Activated CD4-positive, alpha-beta T cell treated with anti-CD3 and anti-CD28 coated beads, Interleukin-2, Interleukin-6, amounts not matched to agents 100 ng/mL and 50 ng/mL, durations not matched to agents 16 hours and 8 hours (primary cell): ENCODE data around the gene SSBP2.

Source experiments
- DNase-seq: peaks from one replicate; pipeline ENCODE4 v3.0.0-alpha.2; 2020

The SSBP2 gene

DNA sequence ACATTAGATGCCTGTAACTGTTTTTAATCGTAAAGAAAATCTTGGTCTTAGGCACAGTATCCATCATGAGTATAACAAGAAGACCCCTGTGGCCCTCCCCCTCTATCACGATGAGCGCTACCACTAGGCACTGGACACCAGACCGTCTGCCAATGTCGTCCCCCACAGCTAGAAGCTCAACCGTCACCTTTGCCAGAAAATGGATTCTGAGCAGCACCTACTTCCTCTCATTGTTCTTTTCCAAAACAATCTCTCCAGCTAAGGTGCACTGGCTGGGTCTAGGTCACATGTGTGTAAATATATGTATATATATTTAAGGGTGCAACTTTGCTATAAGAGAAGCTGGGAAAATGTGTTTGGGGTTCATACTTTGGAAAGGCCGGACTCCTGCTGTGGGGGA, 15.7 kb upstream of the SSBP2 start:
- DNase-seq, result no peak

DNA sequence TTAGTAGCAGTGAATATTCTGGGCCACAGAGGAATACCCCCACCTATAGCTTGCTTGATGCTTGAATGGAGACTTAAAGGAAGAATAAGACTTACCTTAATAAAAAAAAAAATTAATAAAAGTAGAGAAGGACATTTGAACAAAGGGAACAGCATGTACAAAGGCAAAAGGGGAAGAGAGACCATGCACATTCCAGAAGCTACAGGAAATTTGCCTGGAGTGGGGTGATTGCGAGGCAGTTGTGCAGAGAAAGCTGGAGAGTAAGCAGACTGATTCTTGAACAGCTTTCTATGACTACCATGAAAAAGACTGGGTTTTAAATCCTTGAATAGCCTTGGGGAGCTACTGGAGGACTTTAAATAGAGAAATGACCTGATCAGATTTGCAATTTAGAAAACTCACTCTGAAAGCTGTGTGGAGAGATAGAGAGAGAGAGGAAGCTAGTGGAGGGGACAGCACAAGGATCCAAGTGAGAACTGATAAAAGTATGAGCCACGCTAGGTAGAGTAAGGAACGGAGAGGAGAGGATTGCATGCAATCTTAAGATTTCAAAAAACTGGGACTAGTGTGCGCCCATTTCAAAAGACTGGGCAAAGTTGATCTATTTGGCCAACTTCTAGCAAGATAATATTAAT, 12.5 kb upstream of the SSBP2 start:
- DNase-seq, result no peak

- no peak for DNase-seq
These were observed 12.0 kb upstream of the SSBP2 start for GRCh38 chr5:81762853-81763252.

DNA sequence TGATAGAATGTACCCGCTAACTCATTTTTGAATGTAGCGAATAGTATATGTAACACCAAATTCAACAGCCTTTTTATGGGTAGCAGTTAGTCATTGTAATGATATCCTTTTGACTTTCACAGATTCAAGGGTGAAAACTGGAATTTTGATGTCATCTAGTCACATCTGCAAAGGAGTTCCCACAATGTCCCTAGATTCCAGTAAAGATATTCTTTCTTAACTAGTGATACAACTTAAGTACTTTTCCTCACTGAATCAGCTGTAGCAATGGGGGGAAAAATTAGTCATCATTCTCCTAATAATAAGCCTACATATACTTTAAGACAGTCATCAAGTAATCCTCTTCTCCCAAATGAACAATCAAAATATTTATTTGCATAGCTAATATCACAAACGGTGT, 11.5 kb upstream of the SSBP2 start:
- no peak for DNase-seq

DNA sequence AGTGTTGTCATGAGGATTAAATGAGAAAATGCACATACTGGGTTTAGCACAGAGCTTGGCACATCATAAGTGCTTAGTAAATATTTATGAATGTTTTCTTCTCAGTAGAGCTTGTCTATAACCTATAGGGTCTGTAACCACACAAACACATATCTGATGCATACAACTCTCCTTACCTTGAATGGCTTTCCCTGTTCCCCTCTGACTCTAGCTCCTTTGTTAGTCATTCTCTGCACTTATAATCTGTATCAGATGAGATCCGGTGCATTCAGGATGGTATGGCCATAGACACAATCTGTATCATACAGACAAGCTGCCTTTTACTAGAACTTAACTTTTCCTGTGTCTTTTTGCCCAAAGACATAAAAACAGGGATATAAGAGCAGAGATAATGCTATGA, 11.1 kb upstream of the SSBP2 start:
- DNase-seq, result no peak

DNA sequence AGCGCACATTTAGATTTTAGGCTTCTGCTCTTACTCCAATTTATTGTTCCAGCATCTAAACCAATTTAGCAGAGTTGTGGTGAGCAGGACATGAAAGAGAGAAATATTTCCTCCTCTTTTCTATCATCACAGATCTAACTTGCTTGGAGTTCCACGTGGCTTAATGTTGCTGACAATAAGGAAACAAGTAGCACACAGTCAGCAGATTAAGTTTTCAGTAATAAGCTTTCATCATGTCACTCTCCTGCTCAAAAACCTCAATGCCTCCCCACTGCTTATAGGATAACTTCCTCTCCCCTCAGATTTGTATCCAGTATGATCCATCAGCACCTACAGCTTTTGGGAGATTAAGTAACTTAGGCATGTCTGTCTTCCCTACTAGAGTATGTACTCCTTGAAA, 10.4 kb upstream of the SSBP2 start:
- no peak for DNase-seq

- no peak for DNase-seq
These were observed 9.6 kb upstream of the SSBP2 start for GRCh38 chr5:81760521-81760920.

DNA sequence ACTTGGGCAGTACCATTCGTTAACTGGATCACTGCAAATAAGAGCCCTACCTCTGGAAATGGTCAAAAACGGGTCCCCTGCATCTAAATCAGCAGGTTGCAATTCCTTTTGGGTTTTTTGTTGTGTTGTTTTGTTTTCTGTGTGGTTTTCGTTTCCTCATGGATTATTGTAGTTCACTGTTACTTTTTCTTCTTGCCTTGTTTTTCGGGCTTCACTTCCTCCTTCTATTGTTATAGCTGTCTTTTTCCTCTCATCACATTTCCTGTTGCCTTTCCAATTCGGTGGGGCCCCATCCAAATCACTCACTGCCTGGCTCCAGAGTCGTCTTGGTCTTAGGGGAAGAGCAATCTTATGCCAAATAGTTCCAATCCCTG, 8.7 kb upstream of the SSBP2 start:
- no peak for DNase-seq

GRCh38 chr5:81757404-81757803, 6.5 kb upstream of the SSBP2 start:
- DNase-seq, result no peak

DNA sequence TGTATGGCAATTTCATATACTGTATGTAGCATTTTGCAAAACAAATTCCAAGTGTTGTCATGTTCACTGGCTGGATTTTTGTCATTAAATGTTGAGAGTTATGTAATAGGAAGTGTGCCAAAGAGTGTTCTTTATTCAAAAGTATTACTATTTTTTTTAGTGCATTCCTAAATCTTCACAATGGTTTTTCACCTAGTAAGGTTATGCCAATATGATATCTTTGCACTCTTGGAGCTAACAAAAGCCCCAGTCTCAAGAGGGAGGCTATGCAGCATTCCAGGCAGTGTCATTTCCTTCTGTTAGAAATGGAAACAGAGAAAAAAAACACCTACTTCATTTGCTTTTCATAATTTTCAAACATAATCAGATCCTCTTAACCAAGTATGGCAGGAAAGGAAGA, 5.1 kb upstream of the SSBP2 start:
- DNase-seq, result no peak

DNA sequence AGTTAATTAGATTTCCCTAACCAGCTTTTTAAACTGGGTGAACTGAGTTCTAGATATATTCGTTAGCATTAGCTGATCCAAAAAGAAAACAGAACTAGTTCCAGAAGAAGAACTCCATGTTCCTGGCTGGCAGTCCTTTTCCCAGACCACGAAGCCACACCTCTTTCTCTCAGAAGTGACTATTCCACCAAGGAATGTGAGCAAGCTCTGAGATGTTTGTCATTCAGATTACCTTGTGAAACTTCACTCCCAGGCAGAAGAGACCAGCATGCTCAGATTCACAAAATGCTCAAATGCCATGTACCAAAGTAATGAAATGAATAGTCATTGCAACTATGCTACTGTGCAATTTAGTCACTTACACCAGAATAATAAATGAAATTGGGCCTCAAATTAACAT, 4.4 kb upstream of the SSBP2 start:
- DNase-seq, result no peak

GRCh38 chr5:81754621-81755020, 3.7 kb upstream of the SSBP2 start:
- DNase-seq, result no peak

- no peak for DNase-seq
These were observed 2.5 kb upstream of the SSBP2 start for GRCh38 chr5:81753429-81753828.

DNA sequence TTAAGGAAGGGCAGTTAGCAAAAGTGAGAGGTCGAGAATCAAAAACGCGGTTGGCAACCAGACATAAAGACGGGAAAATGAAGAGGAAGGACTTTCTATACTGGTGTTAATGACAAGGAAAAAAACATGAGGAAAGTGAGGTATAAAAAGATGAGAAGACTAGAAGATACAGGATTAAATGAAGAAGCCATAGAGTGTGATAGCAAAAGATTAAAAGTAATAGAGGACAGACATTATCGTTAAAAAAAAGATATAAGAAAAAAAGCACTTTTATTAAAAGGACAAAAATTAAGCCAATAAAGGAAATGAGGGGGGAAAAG, 1.7 kb upstream of the SSBP2 start:
- no peak for DNase-seq

- DNase-seq, result no peak
These were observed 1.1 kb upstream of the SSBP2 start for GRCh38 chr5:81751836-81752643.

GRCh38 chr5:81750308-81751008, 439 bp downstream of the SSBP2 start:
- DNase-seq, result peak; percentile 14

DNA sequence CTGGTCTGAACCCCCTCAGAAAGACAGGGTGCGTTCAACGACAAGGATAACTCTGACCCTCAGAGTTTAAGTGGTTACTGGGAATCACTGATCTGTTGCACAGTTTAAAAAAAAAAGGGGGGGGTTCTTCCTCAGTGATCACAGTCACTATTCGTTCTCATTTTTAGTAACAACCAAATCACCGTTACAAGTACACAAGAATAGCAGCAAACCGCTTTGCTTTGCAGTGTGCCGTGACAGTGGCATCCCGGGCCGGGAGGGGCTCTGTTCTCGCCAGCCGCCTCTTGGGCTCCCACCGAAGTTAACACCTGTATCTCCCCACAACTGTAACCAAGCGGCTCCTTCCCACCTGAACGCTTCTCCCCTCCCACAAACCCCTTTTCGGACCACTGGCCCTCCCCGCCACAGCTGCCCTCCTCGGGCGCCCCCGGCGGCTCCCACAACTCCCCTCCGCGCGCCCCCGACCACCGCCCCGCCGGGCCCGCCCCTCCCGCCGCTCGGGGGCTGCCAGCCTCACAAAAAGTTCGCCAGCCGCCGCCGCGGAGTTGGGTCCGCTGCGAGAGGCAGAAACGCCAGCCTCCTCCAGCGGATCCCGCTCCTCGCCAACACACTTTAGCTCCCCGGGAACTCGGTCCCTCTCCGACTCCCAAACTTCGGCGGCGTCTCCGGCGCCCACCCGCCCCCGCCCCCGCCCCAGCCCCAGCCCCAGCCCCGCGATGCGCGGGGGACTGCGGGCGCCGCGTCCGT, 1.2 kb downstream of the SSBP2 start:
- peak; percentile 71 for DNase-seq

DNA sequence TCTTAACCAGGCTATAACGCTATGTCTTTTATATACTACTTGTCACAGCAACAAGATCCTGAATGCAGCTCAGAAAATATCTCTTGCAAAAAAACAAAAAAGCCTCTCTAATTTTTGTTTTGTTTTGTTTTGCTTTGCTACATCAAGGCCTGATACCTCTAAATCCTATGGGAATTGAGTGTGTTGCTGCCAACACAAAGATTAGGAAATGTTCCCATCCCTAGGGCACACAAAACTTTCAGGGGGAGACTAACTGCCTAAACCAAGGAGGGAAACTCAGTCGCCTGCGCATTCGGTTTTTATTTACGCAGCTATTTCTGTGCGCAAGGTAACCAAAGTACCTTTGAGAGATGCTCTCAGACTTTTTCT, 1.7 kb downstream of the SSBP2 start:
- no peak for DNase-seq

DNA sequence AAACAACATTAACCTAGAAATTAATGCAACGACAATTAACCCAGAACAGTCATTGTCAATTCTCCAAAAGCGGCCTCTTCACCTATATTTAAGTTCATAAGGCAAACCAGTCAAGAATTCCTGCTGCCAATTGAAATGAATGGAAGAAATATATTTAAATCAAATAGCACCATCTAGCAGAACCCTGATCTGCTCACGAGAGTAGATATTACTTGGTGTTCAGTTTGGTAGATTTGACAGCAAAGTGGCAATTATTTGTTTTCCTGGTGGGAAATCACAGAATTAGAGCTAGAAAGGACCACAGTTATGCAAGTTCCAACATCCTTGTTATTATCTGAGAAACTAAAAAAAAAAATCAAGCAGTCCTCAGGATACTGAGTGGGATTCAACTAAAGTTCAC, 2.3 kb downstream of the SSBP2 start:
- no peak for DNase-seq

DNA sequence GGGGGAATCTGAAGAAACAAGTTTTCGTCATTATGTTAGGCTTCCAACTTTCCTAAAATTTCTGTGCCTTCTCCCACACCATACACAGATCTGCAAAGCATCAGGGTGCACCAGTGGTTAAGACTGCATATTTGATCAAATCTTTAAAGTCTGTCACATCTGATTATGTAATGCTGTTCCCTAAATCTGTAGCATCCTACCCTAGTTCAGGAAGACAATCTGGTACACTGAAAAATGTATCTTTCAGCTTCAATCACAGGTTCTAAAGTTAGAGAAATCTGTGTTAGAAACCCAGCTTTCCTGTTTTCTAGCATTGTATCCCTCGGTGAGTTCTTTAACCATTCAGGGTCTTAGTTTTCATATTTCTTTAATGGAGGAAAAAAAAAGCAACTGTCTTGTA, 3.9 kb downstream of the SSBP2 start:
- no peak for DNase-seq

DNA sequence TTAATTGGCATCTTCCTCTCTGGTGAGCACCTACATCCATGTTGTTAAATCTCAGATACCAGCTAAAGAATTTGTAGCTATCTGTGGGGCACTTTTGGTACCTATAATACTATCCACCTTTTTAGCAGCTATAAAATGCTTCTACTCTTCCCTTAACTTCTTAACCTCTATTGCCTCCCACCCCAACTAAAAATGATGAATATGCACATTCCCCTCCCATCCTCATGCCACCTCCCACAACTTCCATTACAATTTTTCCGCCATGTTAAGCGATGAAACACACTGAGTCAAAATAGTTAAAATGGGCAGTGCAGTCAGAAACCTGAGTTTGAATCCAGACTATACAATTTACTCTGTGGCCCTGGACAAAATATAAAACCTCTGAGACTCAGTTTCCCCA, 10.1 kb downstream of the SSBP2 start:
- DNase-seq, result no peak

- DNase-seq, result no peak
These were observed 11.6 kb downstream of the SSBP2 start for GRCh38 chr5:81739291-81739690.

- DNase-seq, result no peak
These were observed 21.6 kb downstream of the SSBP2 start for GRCh38 chr5:81729276-81729675.

- DNase-seq, result no peak
These were observed 22.6 kb downstream of the SSBP2 start for GRCh38 chr5:81728301-81728700.
